ENCODE measurements around the gene C4orf54. TPM values are rescaled to one million over a fixed set of nuclear protein-coding genes. Genes with fewer than 3 reads are reported as not detected.

C4orf54 gene
- total RNA-seq, 1 donor from 2014 or later, result 0.77 TPM

GRCh38 chr4:99629962-99630554 is 27.6 kb downstream of the C4orf54 start:
- DNase-seq (no peak), ATAC-seq (no peak)
- intact Hi-C loops (cut with micrococcal nuclease), result no loop called here

DNA sequence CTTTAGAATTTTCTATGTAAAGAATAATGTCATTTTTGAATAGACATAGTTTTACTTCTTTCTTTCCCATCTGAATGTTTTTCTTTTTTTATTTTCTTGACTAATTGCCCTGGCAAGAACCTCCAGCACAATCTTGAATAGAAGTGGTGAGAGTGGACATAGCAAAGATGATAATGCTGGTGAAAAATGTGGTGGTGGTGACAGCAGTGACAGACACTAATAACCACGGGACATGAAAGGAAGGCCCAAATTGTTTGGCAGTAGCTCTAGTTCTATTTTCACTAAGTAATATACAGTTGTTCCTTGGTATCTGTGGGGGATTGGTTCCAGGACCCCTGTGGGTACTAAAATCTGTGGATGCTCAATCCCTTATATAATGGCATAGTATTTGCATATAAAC is 29.6 kb downstream of the C4orf54 start:
- intact Hi-C loops (cut with micrococcal nuclease), result no loop called here
- DNase-seq (no peak), ATAC-seq (peak; percentile 91)

DNA sequence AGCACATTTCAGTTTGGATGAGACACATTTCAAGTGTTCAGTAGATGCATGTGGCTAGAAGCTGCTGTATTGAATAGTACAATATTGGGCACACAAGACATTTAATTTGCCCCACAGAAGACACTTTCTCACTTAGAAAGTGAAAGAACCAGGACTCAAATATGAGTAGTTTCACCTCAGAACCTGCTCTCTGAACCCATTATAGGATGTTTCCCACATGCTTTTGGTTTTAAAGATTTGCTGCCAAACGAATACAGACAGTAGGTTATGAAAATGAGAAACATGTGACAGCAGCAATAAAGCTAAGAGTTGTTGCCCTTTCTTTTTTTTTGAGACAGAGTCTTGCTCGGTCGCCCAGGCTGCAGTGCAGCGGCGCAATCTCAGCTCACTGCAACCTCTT is 32.3 kb downstream of the C4orf54 start:
- DNase-seq, result no peak
- ATAC-seq, result no peak
- intact Hi-C loops (cut with micrococcal nuclease), result no loop called here

GRCh38 chr4:99624141-99624719 is 33.4 kb downstream of the C4orf54 start:
- intact Hi-C loops (cut with micrococcal nuclease), result no loop called here
- DNase-seq (no peak), ATAC-seq (no peak)

DNA sequence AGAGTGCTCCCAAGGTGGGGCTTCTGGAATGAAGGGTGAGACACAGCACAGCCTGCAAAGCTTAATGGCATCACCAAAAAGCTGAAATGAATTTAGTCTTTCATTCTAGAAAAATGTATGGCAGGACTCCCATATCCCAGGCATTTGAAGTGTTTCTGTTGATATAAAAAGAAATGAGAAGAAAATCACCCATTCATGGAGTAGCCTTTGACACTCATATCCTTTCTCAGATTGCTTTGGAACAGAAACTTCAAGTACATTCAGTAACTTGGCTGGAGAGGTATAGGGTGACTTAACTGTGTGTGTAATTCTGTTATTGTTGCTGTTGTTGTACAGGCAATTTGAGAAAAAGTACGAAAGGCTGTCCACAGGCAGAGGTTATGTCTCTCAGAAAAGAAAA is 35.3 kb downstream of the C4orf54 start:
- intact Hi-C loops (cut with micrococcal nuclease), result no loop called here
- no peak for ATAC-seq
- no peak for DNase-seq

DNA sequence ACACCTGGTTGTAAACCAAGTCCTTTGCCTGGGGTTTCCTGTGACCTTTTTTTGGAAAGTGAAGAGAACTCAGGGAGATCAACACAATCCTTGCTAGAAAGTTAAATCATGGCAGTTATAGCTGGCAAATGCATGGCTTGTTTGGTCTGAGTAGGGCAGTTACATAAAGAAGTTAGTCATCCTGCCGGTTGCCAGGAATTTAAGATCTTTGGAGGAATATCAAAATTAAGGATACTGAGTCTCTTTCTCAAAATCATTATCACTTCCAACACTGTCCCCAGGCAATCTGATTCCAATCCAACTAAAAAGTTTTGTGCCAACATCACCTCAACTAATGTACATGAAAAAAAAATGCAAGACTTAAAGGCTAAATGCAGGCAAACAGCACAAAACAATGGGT is 40.3 kb downstream of the C4orf54 start:
- intact Hi-C loops (cut with micrococcal nuclease), result no loop called here
- no peak for ATAC-seq
- no peak for DNase-seq

DNA sequence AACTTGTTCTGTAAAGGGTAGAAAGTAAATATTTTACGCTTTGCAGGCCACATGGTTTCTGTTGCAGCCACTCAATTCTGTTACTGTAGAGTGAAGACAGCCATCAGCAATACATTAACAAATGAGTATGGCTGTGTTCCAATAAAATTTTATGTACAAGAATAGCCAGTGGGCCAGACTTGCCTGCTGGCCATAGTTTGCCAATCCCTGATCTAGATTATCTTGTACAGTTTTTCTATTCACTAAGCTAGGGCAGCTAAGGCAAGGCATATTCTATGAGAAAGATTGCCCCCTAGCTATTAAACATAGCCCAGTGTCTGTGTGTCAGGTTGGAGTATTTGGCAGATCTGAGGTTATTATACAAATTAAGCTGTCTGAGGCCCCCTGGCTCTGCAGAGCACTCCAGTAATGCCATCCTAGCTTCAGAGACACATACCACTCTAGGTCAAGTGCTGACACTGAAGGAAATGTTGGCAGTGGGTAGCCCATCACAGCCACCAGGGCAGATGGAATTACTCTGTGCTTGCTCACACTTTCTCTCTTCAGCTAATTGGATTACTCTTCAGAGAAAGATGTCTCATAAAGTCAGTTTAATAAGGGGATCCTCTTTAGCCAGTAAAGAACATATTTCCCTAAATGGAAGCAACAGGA is 42.3 kb downstream of the C4orf54 start:
- intact Hi-C loops (cut with micrococcal nuclease), result no loop called here
- DNase-seq (no peak), ATAC-seq (peak; percentile 97)

GRCh38 chr4:99614491-99614890 is 43.1 kb downstream of the C4orf54 start:
- intact Hi-C loops (cut with micrococcal nuclease), result no loop called here
- DNase-seq (no peak), ATAC-seq (no peak)

- intact Hi-C loops (cut with micrococcal nuclease), result no loop called here
- DNase-seq (no peak), ATAC-seq (no peak)
These were observed 44.9 kb downstream of the C4orf54 start for GRCh38 chr4:99612704-99613103.

DNA sequence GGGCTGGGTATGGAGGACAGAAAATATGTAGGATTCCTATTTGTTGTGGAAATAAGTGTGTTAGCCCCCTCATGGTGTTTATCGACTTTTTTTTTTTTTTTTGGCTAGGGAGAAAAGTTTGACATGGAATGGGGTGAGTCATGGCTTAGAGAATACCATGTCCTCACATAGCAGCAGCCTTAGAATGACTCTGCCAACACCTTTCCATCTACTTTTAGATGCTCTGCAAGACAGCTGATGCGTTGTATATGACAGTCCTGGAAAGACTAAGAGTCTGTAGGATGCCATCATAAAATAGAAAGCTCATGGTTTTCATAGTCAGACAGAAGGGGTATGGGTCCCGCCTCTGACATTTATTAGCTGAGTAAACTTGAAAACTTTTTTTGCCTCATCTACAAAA is 45.3 kb downstream of the C4orf54 start:
- intact Hi-C loops (cut with micrococcal nuclease), result no loop called here
- DNase-seq, result no peak
- ATAC-seq, result peak; percentile 59

GRCh38 chr4:99610605-99611175 is 46.9 kb downstream of the C4orf54 start:
- ATAC-seq, result no peak
- DNase-seq, result no peak
- intact Hi-C loops (cut with micrococcal nuclease), result no loop called here

DNA sequence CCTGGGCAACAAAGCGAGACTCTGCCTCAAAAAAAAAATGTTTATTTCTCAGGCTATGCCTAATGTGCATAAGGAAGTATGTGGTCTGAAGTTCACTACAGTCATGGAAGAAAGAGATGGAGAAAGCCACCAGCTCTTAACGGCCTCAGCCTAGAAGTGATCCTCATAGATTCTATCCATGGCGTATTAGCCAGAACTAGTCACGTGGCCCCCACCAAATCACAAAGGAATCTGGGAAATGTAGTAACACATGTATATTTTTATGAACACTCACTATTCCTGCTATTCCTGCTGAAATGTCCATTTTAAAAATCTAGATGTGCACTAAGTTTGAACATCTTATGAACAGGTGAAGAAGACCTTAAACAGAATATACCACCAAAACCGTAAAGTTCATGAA is 49.2 kb downstream of the C4orf54 start:
- no peak for DNase-seq

More for the DNA sequence above, 49.2 kb downstream of the C4orf54 start:
- intact Hi-C loops (cut with micrococcal nuclease), result no loop called here
- ATAC-seq, result no peak

Other genes starting within 250 kb of the C4orf54 start
- gene ADH7, start 222.5 kb downstream of the C4orf54 start, total RNA-seq, result not detected
- gene C4orf17, start 146.8 kb downstream of the C4orf54 start, total RNA-seq, result not detected
- gene TRMT10A, start 93.8 kb downstream of the C4orf54 start, total RNA-seq, result 4.6 TPM
- gene MTTP, start 83.0 kb downstream of the C4orf54 start, total RNA-seq, result 2.0 TPM
- 0.42 TPM for gene DAPP1, start 159.0 kb upstream of the C4orf54 start, total RNA-seq
- gene LAMTOR3, start 236.6 kb upstream of the C4orf54 start, total RNA-seq, result 38.9 TPM